ENCODE data around the gene PXDN.

- TF ChIP-seq CTCF (IDR thresholded peaks at IDR 0.05) (no peak), POLR2AphosphoS5 (IDR thresholded peaks at IDR 0.05) (peak; percentile 89), POLR2A (IDR thresholded peaks at IDR 0.05) (no peak)
Observed at GRCh38 chr2:1628893-1629292, 115.4 kb downstream of the PXDN start.
